Osteoblast (primary cell): ENCODE data around the gene BBOX1. TPM values are rescaled to one million over a fixed set of nuclear protein-coding genes. Genes with fewer than 3 reads are reported as not detected.
A peak's percentile ranks its signal among the peaks of the same experiment; 100 is the strongest.

ENCODE experiments used
- DNase-seq: peaks from one replicate; pipeline ENCODE4 v3.0.0; 2011; ENCODE audit warnings: low spot score, mixed read lengths; ENCODE audit not compliant: insufficient read length; ENCODE audit errors: missing footprints
- H2AFZ ChIP-seq: 2 replicates; pipeline ENCODE4 v1.6.0; 2011; ENCODE audit warnings: mild to moderate bottlenecking, low read length
- H3K27ac ChIP-seq: 2 replicates; pipeline ENCODE4 v1.5.1; 2011; ENCODE audit warnings: mild to moderate bottlenecking, low read depth, low read length, moderate library complexity
- H3K27me3 ChIP-seq: 2 replicates; pipeline ENCODE4 v1.6.0; 2012; ENCODE audit warnings: mild to moderate bottlenecking, control low read depth, inconsistent platforms, low read length, moderate library complexity; ENCODE audit not compliant: insufficient read depth
- H3K36me3 ChIP-seq: 2 replicates; pipeline ENCODE4 v1.5.1; 2011; ENCODE audit warnings: mild to moderate bottlenecking, low read length, control low read depth, moderate library complexity; ENCODE audit not compliant: insufficient read depth
- H3K4me1 ChIP-seq: 2 replicates; pipeline ENCODE4 v1.5.1; 2011; ENCODE audit warnings: mild to moderate bottlenecking, low read length, control low read depth, moderate library complexity; ENCODE audit not compliant: insufficient read depth
- H3K4me2 ChIP-seq: 2 replicates; pipeline ENCODE4 v1.6.0; 2011; ENCODE audit warnings: mild to moderate bottlenecking, low read length; ENCODE audit not compliant: insufficient read depth
- H3K4me3 ChIP-seq: fragments of 200-600 bp; sonication (generic); 3 replicates; pipeline ENCODE4 v1.5.1; 2012; ENCODE audit warnings: mild to moderate bottlenecking, low read length, inconsistent platforms; ENCODE audit not compliant: insufficient read depth
- H3K79me2 ChIP-seq: 2 replicates; pipeline ENCODE4 v1.6.0; 2012; ENCODE audit warnings: mild to moderate bottlenecking, low read length, control low read depth, inconsistent platforms; ENCODE audit not compliant: insufficient read depth
- H3K9me3 ChIP-seq: 2 replicates; pipeline ENCODE4 v1.5.1; 2011; ENCODE audit warnings: low read depth, low read length, control low read depth
- H4K20me1 ChIP-seq: 2 replicates; pipeline ENCODE4 v1.6.0; 2012; ENCODE audit warnings: mild to moderate bottlenecking, low read length, control low read depth; ENCODE audit not compliant: insufficient read depth
- total RNA-seq: library from RNA; depleted of rRNA; stranded (reverse); fragments of >200 nt; gene quantifications from 2 replicates; pipeline ENCODE4 v1.2.3, GENCODE V29; 2012
- TF ChIP-seq, protein P1 (sequence below): IDR thresholded peaks from 2 replicates; pipeline ENCODE4 v1.5.1; 2011; ENCODE audit warnings: mild to moderate bottlenecking, low read depth, low read length, moderate library complexity; ENCODE audit errors: extremely low read depth

The BBOX1 gene
- total RNA-seq, 1 donor: 0.36 TPM

DNA sequence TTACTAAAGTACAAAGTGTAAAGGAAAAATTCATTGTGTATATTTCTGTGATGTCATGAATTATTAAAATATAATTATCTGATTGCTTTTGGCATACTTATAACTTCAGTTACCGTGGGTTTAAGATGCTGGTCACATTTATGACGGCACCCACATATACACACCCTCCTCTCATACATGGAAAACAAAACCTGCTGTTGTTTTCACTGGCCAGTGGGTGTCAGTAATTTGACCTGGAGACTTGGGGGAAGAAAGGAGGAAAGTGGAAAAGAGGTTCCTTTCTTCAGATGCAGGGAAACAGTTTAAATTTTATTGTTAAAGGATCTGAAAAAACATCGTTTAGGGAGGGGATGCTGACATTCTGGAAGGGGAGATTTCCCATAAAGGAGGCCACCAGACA lies 742 bp upstream of the BBOX1 start:
- no peak overlapping the region for H2AFZ ChIP-seq
- TF ChIP-seq, protein P1, sequence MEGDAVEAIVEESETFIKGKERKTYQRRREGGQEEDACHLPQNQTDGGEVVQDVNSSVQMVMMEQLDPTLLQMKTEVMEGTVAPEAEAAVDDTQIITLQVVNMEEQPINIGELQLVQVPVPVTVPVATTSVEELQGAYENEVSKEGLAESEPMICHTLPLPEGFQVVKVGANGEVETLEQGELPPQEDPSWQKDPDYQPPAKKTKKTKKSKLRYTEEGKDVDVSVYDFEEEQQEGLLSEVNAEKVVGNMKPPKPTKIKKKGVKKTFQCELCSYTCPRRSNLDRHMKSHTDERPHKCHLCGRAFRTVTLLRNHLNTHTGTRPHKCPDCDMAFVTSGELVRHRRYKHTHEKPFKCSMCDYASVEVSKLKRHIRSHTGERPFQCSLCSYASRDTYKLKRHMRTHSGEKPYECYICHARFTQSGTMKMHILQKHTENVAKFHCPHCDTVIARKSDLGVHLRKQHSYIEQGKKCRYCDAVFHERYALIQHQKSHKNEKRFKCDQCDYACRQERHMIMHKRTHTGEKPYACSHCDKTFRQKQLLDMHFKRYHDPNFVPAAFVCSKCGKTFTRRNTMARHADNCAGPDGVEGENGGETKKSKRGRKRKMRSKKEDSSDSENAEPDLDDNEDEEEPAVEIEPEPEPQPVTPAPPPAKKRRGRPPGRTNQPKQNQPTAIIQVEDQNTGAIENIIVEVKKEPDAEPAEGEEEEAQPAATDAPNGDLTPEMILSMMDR: no peak
- H3K9me3 ChIP-seq: no peaks in the 10 kb centered on the region
- no peaks in the 10 kb centered on the region for H3K27me3 ChIP-seq
- H3K4me3 ChIP-seq: no peak overlapping the region
- DNase-seq: peak; percentile 35
- H3K79me2 ChIP-seq: no peaks in the 10 kb centered on the region
- H3K4me1 ChIP-seq: no peaks in the 10 kb centered on the region
- no peak overlapping the region for H3K27ac ChIP-seq
- no peak overlapping the region for H3K4me2 ChIP-seq
- no peaks in the 10 kb centered on the region for H4K20me1 ChIP-seq
- no peaks in the 10 kb centered on the region for H3K36me3 ChIP-seq

DNA sequence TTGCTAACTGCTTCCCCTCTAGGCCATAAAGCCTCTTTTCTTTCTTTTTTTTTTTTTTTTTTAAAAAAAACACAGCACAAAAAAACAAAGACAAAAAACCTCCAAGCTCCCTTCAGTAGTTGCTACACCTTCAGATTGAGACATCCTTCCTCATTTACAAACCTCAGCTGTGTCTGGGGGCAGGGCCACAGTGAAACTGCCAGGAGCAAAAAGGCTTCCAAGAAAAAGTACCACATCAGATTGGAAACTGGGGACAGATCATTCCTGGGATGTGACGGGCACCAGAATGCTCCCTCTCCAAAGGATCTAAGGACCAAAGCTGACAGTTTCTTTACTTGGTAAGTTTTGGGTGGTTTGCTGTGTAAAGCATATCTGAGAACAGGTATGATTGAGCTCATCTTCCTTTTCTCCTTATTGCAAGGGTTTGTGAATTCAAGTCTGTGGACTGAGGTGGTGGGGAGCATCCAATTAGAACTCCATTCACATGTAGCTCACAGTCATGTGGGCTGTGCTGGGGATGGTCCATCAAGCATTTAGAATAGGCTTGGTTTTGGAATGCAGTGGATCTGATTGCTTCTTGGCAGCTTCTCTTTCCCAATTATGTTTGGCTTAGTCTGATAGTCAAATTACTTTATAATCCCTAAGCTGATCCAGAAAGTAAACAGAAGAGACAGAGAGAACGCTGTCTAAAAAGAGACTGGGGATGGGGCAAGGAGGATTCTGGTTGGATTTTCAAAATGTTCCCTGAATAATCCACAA lies 705 bp downstream of the BBOX1 start:
- Histone ChIP-seq H3K9me3 (no peaks in the 10 kb centered on the region), H3K36me3 (no peaks in the 10 kb centered on the region), H3K27me3 (no peaks in the 10 kb centered on the region), H3K4me3 (no peak overlapping the region), H3K79me2 (no peaks in the 10 kb centered on the region), H4K20me1 (no peaks in the 10 kb centered on the region), H2AFZ (no peak overlapping the region), H3K4me2 (no peak overlapping the region), H3K4me1 (no peaks in the 10 kb centered on the region), H3K27ac (no peak overlapping the region)
- TF ChIP-seq, protein P1: no peak
- DNase-seq: peak; percentile 60

DNA sequence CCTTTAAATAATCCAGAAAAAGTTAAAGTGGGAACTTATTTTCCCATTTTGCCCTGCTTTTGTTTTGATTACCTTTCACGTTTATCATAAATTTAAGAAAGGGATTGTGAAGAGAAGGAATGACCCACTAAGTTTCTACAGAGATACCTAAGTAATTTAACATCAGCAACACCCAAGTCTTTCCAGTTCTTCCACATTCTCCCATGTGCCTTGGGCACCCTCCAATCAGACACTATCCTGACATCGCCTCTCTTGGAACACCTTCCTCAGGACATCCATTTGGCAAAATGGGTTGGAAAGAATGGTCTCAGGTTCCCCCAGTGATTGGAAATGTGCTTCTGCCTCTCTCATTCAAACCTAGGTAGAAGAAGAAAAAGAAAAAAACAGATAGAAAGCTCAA lies 6.3 kb downstream of the BBOX1 start:
- Histone ChIP-seq H3K9me3 (no peaks in the 10 kb centered on the region), H3K27ac (no peak overlapping the region), H4K20me1 (no peaks in the 10 kb centered on the region), H3K4me1 (no peaks in the 10 kb centered on the region), H3K4me3 (no peak overlapping the region), H2AFZ (no peak overlapping the region), H3K27me3 (no peaks in the 10 kb centered on the region), H3K79me2 (no peaks in the 10 kb centered on the region), H3K36me3 (no peaks in the 10 kb centered on the region), H3K4me2 (no peak overlapping the region)
- DNase-seq: no peak
- TF ChIP-seq, protein P1: no peak

DNA sequence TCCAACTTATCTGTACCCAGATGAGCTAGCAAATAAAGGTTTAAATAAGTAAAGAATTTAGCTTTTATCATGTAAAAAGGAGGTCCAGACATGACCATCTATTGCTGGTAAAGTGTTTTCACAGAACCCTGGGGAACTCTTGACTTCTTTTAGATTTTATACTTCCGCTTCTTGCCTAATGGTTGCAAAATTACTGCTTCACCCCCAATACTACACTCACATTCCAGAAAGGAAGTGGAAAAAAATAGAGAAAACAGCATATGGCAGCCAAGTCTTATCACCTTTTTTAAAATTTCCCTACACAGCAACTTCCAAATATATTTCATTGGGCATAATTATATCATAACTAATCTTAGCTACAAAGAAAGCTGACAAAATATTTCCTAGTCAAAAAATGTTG lies 12.1 kb downstream of the BBOX1 start:
- no peaks in the 10 kb centered on the region for H3K79me2 ChIP-seq
- no peaks in the 10 kb centered on the region for H3K36me3 ChIP-seq
- no peaks in the 10 kb centered on the region for H4K20me1 ChIP-seq
- H3K9me3 ChIP-seq: no peaks in the 10 kb centered on the region
- peaks cover 3% of the 10 kb centered on the region for H3K4me1 ChIP-seq
- H3K27me3 ChIP-seq: no peaks in the 10 kb centered on the region
- no peak overlapping the region for H3K27ac ChIP-seq
- TF ChIP-seq, protein P1: no peak
- H3K4me2 ChIP-seq: no peak overlapping the region
- no peak overlapping the region for H2AFZ ChIP-seq
- no peak for DNase-seq
- H3K4me3 ChIP-seq: no peak overlapping the region
